Erythroblast (primary cell): ENCODE results near the gene GDF9.
A peak's percentile ranks its signal among the peaks of the same experiment; 100 is the strongest.

Experiments used
- DNase-seq, 2 experiments: peaks; one replicate each; lab custom pipeline; 2025; lab: John Stamatoyannopoulos, UW
- GATA1 ChIP-seq: IDR thresholded peaks from 2 replicates; pipeline ENCODE4 v1.6.1; 2011; ENCODE audit warnings: low read depth, mild to moderate bottlenecking, control low read depth, low read length, moderate library complexity
- POLR2A ChIP-seq: IDR thresholded peaks from 2 replicates; pipeline ENCODE4 v1.6.1; 2011; ENCODE audit warnings: mild to moderate bottlenecking, low read length

Gene GDF9

GRCh38 chr5:132866342-132867045 is at the start of gene GDF9, which contains the start of gene UQCRQ:
Gene GDF9 (minus strand): TSS chr5:132866469. CDS start chr5:132864533, 1,936 bp downstream.
Gene UQCRQ (plus strand): TSS chr5:132866642. CDS start chr5:132866882, 240 bp downstream.
- peak; percentile 99 to 100 for DNase-seq
- peak; percentile 99 for TF ChIP-seq POLR2A
- TF ChIP-seq GATA1 = no peak

GRCh38 chr5:132915681-132916080 is 49.4 kb upstream of the GDF9 start:
- DNase-seq = no peak

GRCh38 chr5:132909702-132910101 is 43.4 kb upstream of the GDF9 start:
- TF ChIP-seq GATA1 (no peak), POLR2A (no peak)
- DNase-seq = no peak

More at GRCh38 chr5:132915681-132916080, 49.4 kb upstream of the GDF9 start:
- TF ChIP-seq POLR2A = no peak
- no peak for TF ChIP-seq GATA1

GRCh38 chr5:132907161-132907560 is 40.9 kb upstream of the GDF9 start:
- DNase-seq = peak in 1 of 2 experiments; percentile 7
- TF ChIP-seq POLR2A = no peak
- no peak for TF ChIP-seq GATA1

- no peak for DNase-seq
- TF ChIP-seq GATA1 (no peak), POLR2A (no peak)
Observed at GRCh38 chr5:132905938-132906337, 39.7 kb upstream of the GDF9 start.

- TF ChIP-seq GATA1 (no peak), POLR2A (no peak)
- DNase-seq = no peak
Observed at GRCh38 chr5:132901730-132902129, 35.5 kb upstream of the GDF9 start.

GRCh38 chr5:132901036-132901435 is 34.8 kb upstream of the GDF9 start:
- no peak for TF ChIP-seq POLR2A
- no peak for TF ChIP-seq GATA1
- no peak for DNase-seq

- TF ChIP-seq POLR2A (no peak), GATA1 (no peak)
- no peak for DNase-seq
Observed at GRCh38 chr5:132898094-132898493, 31.8 kb upstream of the GDF9 start.

- DNase-seq = no peak
- no peak for TF ChIP-seq POLR2A
- TF ChIP-seq GATA1 = no peak
Observed at GRCh38 chr5:132896685-132897084, 30.4 kb upstream of the GDF9 start.

GRCh38 chr5:132895719-132896305 is 29.5 kb upstream of the GDF9 start:
- no peak for DNase-seq
- TF ChIP-seq GATA1 = no peak
- no peak for TF ChIP-seq POLR2A

GRCh38 chr5:132890817-132891216 is 24.5 kb upstream of the GDF9 start:
- no peak for DNase-seq
- TF ChIP-seq POLR2A (no peak), GATA1 (no peak)

- TF ChIP-seq GATA1 = no peak
- no peak for TF ChIP-seq POLR2A
- DNase-seq = no peak
Observed at GRCh38 chr5:132889501-132889900, 23.2 kb upstream of the GDF9 start.

- TF ChIP-seq GATA1 (no peak), POLR2A (no peak)
- no peak for DNase-seq
Observed at GRCh38 chr5:132887283-132887682, 21.0 kb upstream of the GDF9 start.

GRCh38 chr5:132886064-132886823 is 20.0 kb upstream of the GDF9 start:
- DNase-seq = no peak
- TF ChIP-seq GATA1 (no peak), POLR2A (no peak)
